NCI-H146 (cell line): ENCODE measurements around the gene NDUFB3.
A peak's percentile ranks its signal among the peaks of the same experiment; 100 is the strongest.
"Not testable (repeated sequence)": the region's sequence is repeated elsewhere in the genome, so short reads cannot be mapped to it uniquely, and the experiment has no call there.

ENCODE experiments used
- DNase-seq: peaks from one replicate; lab custom pipeline; 2025; lab: John Stamatoyannopoulos, UW

NDUFB3 gene

DNA sequence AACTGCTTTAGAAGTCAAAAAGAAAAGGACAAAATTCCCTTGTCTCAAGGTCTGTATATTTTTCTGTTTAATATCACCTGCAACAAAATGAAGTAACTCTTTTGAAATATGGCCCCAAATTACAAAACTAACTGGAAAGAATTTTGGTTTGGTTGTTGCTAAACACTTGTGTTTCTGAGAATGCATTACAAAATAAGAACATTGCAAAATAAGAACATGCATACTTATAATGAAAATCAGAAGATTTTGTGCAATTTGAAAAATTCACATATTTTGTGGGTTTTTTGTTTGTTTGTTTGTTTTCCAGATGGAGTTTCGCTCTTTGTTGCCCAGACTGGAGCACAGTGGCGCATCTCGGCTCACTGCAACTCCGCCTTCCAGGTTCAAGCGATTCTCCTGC is 21.8 kb downstream of the NDUFB3 start:
- DNase-seq: no peak

DNA sequence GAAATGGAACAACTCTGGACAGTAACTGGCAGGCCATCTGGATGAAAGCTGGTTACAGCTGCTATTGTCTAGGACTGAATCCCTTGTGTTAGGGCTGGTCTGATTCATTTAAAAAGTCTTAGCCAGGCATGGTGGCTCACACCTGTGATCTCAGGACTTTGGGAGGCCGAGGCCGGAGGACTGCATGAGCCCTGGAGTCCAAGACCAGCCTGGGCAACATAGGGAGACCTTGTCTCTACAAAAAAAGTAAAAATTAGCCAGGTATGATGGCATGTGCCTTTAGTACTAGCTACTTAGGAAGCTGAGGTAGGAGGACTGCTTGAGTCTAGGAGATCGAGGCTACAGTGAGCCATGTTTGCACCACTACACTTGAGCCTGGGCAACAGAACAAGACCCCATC is 28.7 kb downstream of the NDUFB3 start:
- DNase-seq: no peak

DNA sequence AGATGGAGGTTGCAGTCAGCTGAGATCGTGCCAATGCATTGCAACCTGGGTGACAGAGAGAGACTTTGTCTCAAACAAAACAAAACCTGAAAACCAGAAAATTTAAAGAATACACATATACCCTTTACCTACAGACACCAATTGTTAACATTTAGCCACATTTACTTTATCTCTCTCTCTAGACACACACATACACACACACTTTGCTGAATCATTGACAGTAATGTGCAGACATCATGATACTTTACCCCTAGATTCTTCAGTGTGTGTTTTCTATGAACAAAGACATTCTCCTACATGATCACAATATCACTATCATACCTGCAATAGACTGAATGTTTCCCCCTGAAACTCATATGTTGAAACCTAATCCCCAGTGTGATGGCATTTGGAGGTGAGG is 34.0 kb downstream of the NDUFB3 start:
- DNase-seq: no peak

DNA sequence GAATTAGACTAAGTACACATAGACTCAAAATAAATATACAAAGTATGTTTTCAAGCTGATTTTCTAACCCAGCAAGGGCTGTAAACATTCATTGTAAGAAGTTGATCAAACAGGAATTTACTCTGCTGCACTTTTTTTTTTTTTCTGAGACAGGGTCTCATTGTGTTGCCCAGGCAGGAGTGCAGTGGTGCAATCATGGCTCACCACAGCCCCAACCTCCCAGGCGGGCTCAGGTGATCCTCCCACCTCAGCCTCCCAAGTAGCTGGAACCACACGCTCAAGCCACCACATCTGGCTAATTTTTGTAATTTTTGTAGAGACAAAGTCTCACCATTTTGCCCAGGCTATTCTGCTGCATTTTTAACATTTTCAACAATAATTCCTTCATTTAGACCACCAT is 35.8 kb downstream of the NDUFB3 start:
- no peak for DNase-seq

DNA sequence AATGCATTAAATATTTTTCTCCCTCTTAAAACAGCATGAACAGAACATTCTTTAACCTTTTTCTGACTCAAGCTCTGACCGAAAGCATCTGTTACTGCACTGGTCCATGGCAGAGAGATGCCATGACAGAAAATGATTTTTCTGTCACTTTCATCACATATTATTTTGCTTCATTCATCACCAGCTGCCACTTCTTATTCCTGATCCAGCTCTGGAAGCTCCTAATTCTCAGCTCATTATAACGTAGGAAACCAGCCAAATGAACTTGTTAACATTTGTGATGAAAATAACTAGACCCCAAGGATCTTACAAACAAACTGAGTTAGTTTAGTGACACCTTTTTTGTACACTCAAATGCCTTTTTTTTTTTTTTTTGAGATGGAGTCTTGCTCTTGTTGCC is 36.5 kb downstream of the NDUFB3 start:
- DNase-seq: no peak

DNA sequence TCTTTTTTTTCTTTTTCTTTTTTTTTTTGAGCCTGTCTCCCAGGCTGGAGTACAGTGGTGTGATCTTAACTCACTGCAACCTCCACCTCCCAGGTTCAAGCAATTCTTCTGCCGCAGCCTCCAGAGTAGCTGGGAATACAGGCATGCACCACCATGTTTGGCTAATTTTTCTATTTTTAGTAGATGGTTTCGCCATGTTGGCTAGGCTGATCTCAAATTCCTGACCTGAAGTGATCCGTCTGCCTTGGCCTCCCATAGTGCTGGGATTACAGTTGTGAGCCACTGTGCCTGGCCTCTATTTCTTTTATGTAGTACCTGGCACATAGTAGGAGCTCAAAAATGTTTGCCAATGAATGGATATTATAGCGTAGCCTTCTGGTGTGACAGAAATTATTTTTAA is 37.4 kb downstream of the NDUFB3 start:
- no peak for DNase-seq

DNA sequence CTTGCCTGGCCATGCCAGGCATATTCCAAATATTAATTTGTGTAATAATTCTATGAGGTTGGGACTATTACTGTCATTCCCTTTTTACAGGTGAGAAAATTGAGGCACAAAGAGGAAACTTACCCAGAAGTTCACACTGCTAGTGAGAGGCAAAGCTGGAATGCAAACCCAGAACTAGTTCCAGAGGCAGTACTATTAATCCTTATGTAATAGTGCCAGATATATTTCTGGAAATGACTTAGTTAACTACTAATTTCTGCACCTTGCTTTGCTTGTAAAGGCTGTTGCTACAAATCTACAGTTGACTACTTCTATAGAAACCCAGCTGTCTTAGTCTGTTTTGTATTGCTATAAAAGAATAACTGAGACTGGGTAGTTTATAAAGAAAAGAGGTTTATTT is 38.8 kb downstream of the NDUFB3 start:
- DNase-seq: no peak

DNA sequence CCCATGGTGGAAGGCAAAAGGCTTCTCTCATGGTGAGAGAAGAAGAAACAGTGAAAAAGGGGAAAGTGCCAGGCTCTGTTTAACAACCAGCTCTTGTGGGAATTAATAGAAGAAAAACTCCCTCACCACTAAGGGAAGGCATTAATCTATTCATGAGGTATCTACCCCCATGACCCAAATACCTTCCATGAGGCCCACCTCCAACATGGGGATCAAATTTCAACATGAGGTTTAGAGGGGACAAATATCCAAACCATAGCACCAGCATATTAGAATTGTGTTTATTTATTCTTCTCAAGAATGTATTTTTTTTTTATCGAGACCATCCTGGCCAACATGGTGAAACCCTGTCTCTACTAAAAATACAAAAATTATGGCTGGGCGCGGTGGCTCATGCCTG is 39.3 kb downstream of the NDUFB3 start:
- no peak for DNase-seq

DNA sequence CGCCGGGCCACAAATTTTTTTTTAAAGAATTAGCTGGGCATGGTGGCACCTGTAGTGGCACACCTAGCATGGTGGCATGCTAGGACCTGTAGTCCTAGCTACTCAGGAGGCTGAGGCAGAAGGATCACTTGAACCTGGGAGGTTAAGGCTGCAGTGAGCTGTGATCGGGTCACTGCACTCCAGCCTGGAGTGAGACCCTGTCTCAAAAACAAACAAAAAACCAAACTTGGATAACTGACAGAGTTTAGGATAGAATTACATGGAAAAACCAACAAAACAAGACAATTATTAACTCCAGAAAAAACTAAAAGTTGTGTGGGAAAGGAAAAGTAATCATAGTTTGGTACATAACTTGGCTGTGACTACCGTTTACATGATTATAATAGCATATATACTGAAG is 42.5 kb downstream of the NDUFB3 start:
- DNase-seq: no peak

DNA sequence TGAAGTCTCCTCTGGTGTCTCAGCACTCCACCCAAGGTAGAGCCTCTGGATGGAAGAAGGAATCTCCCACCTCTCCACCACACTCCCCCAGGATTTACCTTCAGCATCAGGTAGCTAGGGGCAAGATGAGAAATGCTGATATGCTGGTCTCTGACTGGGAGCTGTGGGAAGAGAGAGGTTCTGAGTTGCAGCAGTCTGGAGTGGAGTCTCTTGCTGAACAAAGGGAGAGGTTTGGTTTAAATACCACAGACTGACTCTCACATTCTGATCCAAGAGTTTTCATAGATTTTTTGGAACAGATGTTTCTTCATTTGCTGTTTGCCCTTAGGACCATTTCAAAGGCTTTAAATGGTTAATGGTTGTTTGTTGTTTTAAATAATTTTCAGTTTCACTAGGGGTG is 43.0 kb downstream of the NDUFB3 start:
- no peak for DNase-seq

DNA sequence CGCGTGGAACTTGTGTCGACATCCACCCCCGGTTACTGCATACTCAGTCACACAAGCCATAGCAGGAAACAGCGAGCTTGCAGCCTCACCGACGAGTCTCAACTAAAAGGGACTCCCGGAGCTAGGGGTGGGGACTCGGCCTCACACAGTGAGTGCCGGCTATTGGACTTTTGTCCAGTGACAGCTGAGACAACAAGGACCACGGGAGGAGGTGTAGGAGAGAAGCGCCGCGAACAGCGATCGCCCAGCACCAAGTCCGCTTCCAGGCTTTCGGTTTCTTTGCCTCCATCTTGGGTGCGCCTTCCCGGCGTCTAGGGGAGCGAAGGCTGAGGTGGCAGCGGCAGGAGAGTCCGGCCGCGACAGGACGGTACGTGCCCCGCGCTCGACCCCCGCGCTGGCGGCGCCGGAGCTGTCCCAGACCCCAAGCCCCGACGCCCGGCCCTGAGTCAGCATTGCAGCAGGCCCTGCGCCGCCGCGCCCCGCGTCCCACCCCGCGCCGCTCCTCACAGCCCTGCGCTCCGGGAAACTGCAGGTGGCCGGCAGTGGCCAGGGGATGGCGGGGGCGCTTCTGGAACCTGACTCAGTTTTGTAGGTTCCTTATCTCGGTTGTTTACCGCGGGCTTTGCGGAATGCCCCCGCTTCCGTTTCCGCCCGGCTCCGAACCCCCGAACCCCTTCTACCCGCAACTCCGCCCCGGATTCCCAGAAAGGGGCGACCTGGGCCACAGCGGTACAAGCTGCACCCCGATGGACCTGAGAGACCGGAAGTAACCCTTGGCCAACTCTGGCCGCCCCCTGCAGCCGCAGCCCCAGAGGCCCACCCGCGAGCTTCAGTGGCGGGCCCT is 44.5 kb downstream of the NDUFB3 start, which contains the start of gene CFLAR:
TSS of gene CFLAR (plus strand) at position 50 of the 844 bp plus-strand sequence. CDS start 13,702 bp downstream, outside the sequence.
- peak; percentile 87 for DNase-seq

DNA sequence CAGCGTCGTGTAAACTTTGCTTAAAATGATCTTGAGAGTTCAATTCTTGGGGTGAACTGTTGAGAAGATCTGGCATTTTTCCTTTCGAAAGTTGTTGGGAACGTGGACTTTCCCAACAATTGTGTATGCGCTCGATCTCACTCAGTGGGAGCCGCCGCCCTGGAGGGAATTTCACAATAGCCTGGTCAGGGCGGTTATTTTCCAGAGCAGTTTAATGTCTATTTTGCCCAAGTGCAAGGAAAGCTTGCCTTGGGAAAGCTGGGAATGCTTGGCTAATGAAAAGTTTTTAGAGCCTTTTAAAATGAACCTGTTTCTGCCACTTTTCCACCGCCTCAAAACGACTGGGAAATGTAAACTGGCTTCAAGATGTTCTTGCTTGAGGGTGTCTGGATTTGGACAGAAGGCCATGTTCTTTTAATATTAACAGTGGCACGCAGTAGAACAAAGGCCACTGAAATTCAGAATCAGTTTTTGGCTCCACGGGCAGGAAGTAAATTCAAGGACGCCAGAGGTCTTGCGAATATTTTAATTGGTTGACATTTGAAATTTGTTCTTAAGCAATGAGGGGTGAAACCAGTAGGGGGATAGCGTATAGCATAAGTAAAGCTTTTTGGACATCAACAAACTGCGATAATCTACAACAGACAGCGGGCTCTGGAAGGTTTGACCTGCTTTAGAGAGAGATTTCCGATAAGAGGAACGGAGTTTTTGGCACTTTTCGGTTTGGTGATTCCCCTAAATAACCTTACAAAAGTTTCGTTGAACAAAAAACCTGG is 45.3 kb downstream of the NDUFB3 start:
- peak; percentile 37 for DNase-seq

DNA sequence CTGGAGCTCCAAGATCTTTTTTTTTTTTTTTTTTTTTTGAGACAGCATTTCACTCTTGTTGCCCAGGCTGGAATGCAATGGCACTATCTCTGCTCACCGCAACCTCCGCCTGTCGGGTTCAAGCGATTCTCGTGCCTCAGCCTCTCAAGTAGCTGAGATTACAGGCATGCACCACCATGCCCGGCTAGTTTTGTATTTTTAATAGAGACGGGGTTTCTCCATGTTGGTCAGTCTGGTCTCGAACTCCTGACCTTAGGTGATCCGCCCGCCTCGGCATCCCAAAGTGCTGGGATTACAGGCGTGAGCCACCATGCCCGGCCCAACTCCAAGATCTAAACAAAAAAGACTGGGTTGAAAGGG is 45.9 kb downstream of the NDUFB3 start:
- DNase-seq: not testable (repeated sequence)

DNA sequence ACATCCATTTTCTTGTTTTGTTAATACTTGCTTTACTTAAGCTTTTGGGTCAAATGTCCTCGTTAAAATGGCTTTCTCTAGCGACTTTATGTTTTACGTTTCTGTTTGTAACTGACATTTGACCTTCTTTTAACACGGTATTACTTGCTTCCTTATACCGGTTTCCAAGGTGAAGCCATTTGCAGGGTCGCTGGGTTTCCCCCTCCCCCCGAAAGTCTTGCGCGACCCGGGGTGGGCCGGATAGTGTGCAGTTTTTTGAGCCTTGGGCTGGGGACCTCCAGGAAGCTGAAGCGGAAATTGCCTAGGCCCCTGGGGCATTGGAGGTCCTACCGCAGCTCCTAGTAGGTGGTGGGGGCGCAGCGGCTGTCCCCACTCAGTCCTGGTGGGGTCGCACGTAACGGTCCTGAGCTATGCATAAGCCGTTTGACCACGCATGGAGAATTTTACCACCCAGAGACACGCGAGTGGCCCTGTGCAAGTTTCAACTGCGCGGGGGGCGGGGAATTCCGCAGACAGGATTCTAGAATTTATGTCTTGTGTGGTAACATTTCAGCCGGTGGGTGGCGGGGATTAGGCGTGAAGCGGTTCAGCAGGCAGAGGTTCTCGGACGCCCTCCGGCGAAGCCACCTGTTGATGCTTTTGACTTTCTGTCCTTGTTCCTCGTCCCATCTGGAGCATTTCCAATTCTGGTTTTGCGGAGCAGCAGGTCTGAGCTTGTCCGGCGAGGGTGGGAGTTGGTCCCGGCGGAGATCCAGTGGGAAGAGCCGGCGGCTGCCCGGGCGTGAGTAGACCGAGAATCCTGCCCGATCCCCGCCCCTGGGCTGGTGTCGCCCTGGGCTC is 46.5 kb downstream of the NDUFB3 start:
- peak; percentile 28 for DNase-seq

DNA sequence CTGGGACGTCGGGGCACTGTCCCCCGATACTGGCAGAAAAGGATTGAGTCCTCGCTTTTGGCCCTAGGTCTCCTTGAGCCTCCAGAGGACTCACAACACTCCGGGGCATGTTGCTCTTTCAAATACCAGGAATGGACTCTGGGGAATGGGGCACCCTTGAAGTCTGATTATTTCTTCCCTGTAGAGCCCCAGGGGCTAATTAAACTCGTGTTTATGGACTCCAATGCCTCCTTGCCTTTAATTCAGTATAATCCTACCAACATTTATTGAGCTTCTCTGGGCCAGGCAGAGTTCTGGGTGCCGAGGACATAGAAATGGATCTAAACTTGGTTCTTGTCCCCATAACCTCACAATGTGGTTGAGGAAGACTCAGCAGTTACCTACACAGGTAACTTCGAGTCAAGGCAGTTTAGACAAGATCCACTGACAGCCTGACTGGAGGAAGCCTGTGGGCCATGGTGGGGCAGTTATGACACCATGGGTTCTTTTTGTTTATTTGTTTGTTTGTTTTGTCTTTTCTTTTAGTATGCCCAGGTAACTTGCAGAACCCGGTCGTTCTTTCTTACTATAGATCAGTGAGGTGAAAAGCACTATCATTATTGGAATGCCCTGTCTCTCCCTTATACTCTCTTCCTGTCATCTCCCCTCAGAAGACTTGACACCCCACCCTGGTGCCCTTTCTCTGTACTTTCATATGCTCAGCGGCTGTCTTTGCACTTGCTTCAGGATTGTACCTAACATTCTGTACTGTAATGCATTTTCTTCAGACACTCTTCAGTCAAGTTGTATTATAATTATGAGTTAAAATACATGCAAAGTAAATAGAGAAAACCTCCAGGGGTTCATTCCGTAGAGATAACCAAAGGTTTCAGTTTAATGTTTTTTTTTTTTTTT is 47.4 kb downstream of the NDUFB3 start:
- DNase-seq: peak; percentile 16

DNA sequence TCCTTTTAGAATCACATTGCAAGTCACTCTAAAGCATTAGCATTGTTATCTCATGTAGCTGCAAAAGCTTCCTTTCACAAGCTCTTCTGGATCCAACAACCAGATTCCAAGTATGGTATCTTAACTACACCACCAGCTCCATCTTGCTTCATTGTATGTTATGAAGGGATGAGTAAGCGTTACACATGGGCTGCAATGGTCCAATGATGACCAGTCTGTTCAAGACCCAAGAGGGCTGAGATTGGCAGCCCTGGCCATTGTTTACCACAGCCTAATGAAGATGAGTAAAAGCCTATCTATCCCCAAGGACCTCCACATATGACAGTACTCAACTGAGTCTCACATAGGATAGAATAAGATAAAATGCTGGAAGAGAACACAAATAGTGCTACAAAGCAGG is 50.5 kb downstream of the NDUFB3 start:
- no peak for DNase-seq

DNA sequence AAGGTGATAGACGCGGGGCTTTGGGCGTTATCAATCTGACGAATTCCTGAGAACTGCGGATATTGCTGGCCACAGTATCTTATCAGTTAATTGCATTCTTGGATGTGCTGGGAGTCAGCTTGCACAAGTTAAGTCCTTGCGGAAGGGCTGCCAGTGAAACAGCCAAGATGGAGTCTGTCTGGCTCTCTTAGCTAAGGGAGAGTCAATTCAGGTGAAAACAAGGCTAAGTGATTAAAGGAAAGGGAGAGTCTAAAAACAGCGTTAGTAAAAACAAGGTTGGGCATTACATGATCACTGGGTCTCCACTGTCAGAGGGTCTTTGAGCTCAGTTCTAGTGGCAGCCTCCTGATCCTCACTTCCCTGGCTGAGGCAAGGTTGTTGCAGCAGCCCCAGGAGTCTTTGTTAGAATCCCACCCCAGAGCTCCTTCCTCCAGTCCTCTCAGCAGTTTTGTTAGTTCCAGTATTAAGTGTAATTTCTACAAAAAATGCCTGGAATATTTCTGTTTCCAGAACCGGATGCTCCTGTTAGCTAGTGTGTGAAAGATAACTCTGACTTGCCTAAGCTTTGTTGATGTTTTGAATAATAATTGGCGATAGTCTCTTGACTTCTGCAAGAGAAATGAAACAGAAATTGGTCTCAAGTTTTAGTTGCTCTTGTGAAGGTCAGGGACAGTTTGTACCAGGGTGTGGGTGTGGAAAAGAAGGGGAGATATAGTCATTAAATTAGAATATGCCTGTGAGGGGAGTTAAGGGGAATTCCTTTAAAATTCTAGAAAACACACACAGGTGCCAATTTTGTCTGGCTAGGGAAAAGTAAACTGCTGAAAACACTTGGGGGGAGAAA is 54.7 kb downstream of the NDUFB3 start:
- no peak for DNase-seq

DNA sequence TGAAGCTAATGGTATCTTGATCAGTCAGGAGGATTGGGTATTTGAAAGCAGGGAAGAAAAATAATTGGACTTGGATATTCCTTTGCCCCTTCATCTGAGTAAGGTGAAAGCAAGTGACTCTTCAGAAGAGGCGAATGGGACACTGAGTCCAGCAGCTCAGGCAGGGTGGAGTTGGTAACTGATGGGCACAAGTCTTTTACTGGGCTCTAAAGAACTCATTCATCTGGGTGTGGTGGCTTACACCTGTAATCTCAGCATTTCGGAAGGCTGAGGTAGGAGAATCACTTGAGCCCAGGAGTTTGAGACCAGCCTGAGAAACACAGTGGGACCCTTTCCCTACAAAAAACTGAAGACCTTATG is 55.3 kb downstream of the NDUFB3 start:
- DNase-seq: no peak

DNA sequence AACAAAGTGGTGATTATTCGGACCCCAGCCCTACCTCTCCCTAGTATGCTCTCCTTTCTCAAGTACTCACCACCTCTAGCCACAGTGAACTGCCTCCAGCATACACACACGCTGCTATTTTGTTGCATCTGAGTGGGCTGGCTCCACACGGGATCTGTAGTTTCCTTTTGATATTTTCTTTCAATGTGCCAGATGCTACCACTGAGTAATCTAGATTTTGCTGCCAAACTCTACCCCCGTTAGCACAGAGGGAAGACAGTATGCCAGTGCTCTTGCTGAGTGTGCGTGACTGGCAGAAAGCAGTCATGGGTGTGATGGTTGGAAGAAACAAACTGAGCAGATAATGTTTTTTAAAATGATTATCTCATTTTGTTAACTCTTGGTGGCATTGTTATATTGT is 55.8 kb downstream of the NDUFB3 start:
- no peak for DNase-seq

DNA sequence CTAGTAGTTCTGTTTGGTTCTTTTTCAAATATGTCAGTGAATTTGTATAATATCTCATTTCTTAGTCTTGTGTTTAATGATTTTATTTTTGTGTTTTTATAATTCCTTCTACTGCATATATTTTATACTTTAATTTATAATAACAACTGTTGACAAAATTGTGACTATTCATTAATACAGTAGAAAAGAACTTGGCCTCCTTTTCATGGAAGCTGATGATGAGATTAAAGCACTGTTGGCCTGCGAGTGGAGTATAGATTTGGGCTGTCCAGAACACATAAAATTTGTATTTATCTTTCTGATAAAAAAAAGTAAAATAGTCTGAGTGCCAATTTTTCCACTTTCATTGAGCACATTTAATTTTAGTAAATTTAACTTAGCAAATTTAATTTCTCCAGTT is 56.2 kb downstream of the NDUFB3 start:
- DNase-seq: no peak
